HUES6 (cell line): Measurements from ENCODE around the gene KCP.

Experiments used
- H3K27ac ChIP-seq: 2 replicates; pipeline ENCODE4 v1.7.0; 2013; ENCODE audit warnings: low read depth, mild to moderate bottlenecking, low read length, inconsistent platforms
- H3K27me3 ChIP-seq: 2 replicates; pipeline ENCODE4 v1.6.1; 2013; ENCODE audit warnings: low read length; ENCODE audit not compliant: control insufficient read depth, insufficient read depth
- H3K36me3 ChIP-seq: 2 replicates; pipeline ENCODE4 v1.6.1; 2013; ENCODE audit warnings: low read length; ENCODE audit not compliant: control insufficient read depth, insufficient read depth
- H3K4me1 ChIP-seq: 2 replicates; pipeline ENCODE4 v1.6.1; 2013; ENCODE audit warnings: low read length; ENCODE audit not compliant: control insufficient read depth, insufficient read depth
- H3K4me3 ChIP-seq: 2 replicates; pipeline ENCODE4 v1.5.1; 2013; ENCODE audit warnings: low read depth, low read length
- H3K9ac ChIP-seq: one replicate; pipeline ENCODE4 v1.6.1; 2013; ENCODE audit warnings: mild to moderate bottlenecking, low read length
- H3K9me3 ChIP-seq: 2 replicates; pipeline ENCODE4 v1.6.1; 2013; ENCODE audit warnings: low read depth, low read length; ENCODE audit not compliant: control insufficient read depth, insufficient read depth

KCP gene

DNA sequence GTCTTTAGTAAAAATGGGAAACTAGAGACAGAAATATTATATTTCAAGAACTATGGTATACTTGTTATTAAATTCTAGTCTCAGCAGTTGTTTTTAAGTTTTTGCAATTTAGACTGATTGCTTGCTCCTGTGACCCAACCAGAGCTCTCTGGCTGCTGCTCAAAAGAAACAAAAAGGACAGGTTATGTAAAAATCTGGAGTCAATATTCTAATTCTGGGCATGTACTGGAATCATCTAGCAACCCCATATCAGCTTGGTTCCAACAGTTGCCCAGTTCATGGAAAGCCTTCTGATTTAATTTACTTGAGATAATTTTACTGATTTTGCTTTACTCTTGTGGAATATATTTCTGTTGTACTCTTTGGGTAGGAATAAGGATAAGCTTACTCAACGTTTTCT, 10.3 kb downstream of the KCP start:
- no peak overlapping the region for H3K9ac ChIP-seq
- peaks cover 3% of the 10 kb centered on the region; the same call in 1 of the 2 replicates for H3K4me1 ChIP-seq
- H3K9me3 ChIP-seq, result peaks cover 17% of the 10 kb centered on the region
- no peak overlapping the region for H3K27ac ChIP-seq
- H3K36me3 ChIP-seq, result peaks cover 15% of the 10 kb centered on the region; the same call in 1 of the 2 replicates
- H3K27me3 ChIP-seq, result no peaks in the 10 kb centered on the region
- no peak overlapping the region for H3K4me3 ChIP-seq

DNA sequence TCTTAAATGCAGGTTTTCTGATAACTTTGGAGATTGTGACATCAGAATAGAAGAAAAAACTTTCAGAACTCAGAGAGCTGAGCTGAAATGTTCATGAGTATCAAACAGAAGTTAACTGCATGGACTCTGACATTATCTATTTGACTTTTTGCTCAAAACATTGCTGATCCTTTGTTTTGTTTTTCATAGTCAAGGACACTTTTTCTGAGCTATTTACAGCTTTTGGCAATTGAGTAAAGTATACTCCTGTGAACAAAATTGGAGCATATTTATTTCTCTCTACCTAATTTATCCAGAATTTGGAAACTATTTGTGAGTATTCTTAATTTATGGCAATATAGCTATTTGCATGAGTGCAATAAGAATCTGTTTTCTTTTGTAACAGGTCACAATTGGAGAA, 11.1 kb downstream of the KCP start:
- H3K27ac ChIP-seq, result no peak overlapping the region
- peaks cover 17% of the 10 kb centered on the region for H3K9me3 ChIP-seq

DNA sequence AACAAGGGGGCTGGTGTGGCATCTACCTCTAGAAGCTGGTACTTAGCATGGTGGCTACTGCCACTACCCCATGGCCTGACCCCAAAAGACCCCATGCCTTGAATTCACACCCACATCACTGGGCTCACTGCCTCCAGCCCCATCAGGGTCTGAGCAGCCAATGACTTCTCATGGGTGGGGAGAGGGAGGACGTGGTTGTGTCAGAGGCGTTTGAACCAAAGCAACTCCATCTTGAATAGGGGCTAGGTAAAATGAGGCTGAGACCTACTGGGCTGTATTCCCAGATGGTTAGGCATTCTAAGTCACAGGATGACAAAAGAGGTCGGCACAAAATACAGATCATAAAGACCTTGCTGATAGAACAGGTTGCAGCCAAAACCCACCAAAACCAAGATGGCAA, 15.2 kb downstream of the KCP start:
- no peaks in the 10 kb centered on the region; the same call in 1 of the 2 replicates for H3K27me3 ChIP-seq
- no peak overlapping the region for H3K9ac ChIP-seq
- H3K36me3 ChIP-seq, result peaks cover 14% of the 10 kb centered on the region; the same call in 1 of the 2 replicates
- H3K4me1 ChIP-seq, result peaks cover 5% of the 10 kb centered on the region; the same call in 1 of the 2 replicates
- H3K9me3 ChIP-seq, result peaks cover 15% of the 10 kb centered on the region
- H3K27ac ChIP-seq, result no peak overlapping the region
- H3K4me3 ChIP-seq, result no peak overlapping the region

More for the DNA sequence above, 11.1 kb downstream of the KCP start:
- Histone ChIP-seq H3K9ac (no peak overlapping the region), H3K4me1 (peaks cover 3% of the 10 kb centered on the region; the same call in 1 of the 2 replicates), H3K36me3 (peaks cover 15% of the 10 kb centered on the region; the same call in 1 of the 2 replicates), H3K27me3 (no peaks in the 10 kb centered on the region), H3K4me3 (no peak overlapping the region)

DNA sequence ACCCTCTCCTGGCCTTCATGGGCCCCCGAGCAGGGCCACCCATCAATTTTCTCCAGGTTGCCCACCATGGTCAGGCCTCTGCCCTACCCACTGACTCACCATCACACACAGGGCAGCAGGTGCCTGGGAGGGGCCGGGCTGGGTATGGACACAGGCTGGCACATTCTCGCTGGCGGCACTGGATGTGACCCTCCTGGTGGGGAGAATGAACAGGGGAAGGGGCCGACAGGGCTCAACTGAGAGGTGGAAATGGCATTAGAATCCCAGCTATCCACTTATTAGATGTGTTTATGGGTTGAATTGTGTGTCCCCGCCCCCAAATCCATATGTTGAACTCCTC, 16.4 kb downstream of the KCP start:
- Histone ChIP-seq H3K9me3 (peaks cover 4% of the 10 kb centered on the region; the same call in 1 of the 2 replicates), H3K27ac (no peak overlapping the region), H3K4me3 (no peak overlapping the region), H3K36me3 (peaks cover 7% of the 10 kb centered on the region; the same call in 1 of the 2 replicates), H3K4me1 (peaks cover 16% of the 10 kb centered on the region; the same call in 1 of the 2 replicates), H3K9ac (no peak overlapping the region), H3K27me3 (no peaks in the 10 kb centered on the region; the same call in 1 of the 2 replicates)

DNA sequence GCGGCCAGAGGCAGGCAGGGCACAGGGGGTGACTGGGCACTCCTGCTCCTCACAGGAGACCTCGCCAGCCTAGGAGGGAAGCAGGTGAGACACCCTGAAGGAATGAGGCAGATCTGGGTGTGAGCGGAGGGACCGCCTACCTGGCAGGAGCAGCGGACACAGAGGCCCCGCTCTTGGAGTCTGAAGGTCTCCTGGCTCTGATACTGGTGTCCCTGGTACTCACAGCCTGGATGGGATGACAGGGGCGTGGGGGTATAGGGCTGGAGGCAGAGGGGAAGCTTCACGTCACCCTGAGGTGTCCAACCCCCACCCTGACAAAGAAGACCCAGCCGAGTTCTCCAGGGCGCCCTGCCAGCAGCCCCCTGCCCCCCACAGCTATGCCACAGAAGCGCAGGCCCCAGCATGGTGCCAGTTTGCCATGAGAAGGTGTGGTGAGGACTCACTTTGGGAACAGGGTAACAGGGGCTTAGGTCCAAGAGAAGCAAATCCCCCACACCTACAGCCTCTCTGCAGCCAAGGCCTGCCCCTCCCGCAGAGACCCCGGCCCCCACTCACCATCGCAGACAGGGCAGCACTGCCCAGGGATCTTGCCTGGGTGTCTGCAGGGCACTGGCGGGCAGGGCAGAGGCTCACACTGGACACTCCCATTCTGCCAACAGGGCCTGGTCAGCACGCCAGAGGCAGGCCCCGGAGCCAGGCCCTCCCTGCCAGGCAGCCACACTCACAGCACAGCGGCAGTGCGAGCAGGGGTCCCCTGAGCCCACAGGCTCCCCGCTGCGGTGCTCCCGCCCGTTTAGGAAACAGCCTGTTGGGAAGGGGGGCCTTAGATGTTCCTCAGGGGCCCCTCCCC, 17.0 kb downstream of the KCP start:
- peaks cover 21% of the 10 kb centered on the region for H3K4me1 ChIP-seq
- no peak overlapping the region for H3K4me3 ChIP-seq
- no peak overlapping the region for H3K9ac ChIP-seq
- H3K36me3 ChIP-seq, result 0 out of 2 replicates have a peak, but pooled peaks cover 6% of the 10 kb centered on the region
- H3K9me3 ChIP-seq, result 0 out of 2 replicates have a peak, but pooled peaks cover 3% of the 10 kb centered on the region
- no peaks in the 10 kb centered on the region; the same call in 1 of the 2 replicates for H3K27me3 ChIP-seq
- H3K27ac ChIP-seq, result no peak overlapping the region

DNA sequence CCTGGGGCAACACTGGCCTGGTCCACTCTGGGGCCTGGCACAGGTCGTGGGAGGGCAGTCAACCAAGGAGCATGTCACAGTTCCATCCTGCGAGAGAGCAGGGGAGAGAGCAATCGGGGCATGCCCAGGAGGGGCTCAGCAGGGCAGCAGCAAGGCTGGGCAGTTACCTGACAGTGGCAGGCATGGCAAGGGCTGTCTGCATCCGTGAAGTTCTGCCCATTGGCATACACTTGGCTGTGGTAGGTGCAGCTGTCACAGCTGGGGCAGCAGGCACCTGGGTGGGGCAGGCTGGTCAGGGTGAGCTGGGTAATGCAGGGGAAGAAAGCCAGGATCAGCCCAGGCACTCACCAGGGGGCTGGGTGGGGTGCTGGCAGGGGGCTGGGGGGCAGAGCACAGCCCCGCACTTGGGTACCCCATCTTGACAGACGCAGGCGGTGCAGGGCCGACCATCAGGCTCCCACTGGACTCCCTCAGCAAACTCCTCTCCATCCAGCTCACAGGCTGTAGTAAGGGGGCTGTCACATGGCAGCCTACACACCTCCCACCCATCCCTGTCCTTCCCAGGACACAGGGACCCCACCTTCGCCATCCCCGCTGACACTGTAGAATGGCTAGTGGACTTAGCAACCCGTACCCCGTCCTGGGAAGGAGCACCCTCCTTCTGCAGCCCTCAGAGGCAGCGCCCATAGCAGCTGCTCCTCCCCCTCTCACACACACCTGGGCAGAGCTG, 17.8 kb downstream of the KCP start:
- Histone ChIP-seq H3K4me1 (peaks cover 24% of the 10 kb centered on the region), H3K9me3 (no peaks in the 10 kb centered on the region), H3K27ac (no peak overlapping the region), H3K9ac (no peak overlapping the region), H3K4me3 (no peak overlapping the region), H3K27me3 (no peaks in the 10 kb centered on the region; the same call in 1 of the 2 replicates), H3K36me3 (0 out of 2 replicates have a peak, but pooled peaks cover 3% of the 10 kb centered on the region)

DNA sequence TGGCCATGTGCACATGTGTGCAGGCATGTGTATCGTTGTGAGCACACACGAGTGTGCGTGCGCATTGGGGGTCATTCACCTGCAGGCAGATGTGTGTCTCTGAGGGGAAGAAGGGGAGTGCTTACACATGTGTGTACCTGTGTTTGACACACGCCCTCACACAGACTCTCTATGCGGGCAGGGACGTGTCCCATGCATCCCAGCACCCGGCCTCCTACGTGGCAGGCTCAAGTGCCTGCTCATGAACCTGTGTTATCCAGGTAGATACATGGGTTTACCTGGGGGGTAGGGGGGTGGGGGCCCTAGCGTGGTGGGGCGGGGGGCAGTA, 18.6 kb downstream of the KCP start:
- H3K27me3 ChIP-seq, result no peaks in the 10 kb centered on the region; the same call in 1 of the 2 replicates
- H3K4me1 ChIP-seq, result peaks cover 25% of the 10 kb centered on the region
- H3K9ac ChIP-seq, result no peak overlapping the region
- 0 out of 2 replicates have a peak, but pooled peaks cover 3% of the 10 kb centered on the region for H3K36me3 ChIP-seq
- H3K9me3 ChIP-seq, result no peaks in the 10 kb centered on the region
- H3K27ac ChIP-seq, result no peak overlapping the region
- peak overlapping the region; percentile 67; the same call in 1 of the 2 replicates for H3K4me3 ChIP-seq

DNA sequence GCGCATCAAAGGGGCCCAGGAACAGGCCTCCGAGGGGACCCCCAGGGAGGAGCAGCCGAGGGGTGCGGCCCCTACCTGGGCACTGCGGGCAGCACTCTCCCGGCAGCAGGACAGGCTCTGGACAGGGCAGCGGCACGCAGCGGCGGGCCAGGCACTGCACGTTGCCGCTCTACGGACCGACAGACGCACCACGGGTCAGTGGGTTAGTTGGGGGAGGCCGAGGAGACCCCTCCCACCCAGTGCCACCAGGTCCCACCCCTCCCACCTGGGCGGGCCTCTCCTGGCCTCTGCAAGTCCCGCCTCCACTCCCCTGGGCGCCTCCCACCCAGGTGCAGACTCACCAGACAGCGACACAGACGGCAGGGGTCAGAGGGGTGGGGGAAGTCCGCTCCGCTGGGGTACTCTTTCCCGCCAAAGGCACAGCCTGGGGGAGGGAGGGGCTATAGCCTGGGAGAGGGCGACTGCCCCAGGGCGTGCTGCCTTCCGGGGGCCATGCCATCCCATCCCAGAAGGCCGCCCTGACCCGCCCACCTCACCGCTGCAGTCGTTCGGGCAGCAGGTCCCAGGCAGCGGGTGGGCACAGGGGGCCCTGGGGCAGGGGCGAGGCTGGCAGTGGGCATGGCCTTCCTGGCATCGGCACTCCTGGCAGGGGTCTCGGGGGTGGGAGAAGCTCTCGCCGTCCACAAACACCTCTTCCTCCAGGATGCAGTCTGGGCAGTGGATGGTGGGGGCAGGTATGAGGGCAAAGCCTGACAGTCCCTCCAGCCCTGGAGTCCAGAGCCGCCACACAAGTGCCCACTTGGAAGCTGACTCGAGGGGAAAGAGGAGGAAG, 19.2 kb downstream of the KCP start:
- Histone ChIP-seq H3K36me3 (0 out of 2 replicates have a peak, but pooled peaks cover 3% of the 10 kb centered on the region), H3K27me3 (no peaks in the 10 kb centered on the region; the same call in 1 of the 2 replicates), H3K4me1 (peaks cover 26% of the 10 kb centered on the region), H3K9ac (no peak overlapping the region), H3K4me3 (peak overlapping the region; percentile 67), H3K27ac (no peak overlapping the region), H3K9me3 (no peaks in the 10 kb centered on the region)

DNA sequence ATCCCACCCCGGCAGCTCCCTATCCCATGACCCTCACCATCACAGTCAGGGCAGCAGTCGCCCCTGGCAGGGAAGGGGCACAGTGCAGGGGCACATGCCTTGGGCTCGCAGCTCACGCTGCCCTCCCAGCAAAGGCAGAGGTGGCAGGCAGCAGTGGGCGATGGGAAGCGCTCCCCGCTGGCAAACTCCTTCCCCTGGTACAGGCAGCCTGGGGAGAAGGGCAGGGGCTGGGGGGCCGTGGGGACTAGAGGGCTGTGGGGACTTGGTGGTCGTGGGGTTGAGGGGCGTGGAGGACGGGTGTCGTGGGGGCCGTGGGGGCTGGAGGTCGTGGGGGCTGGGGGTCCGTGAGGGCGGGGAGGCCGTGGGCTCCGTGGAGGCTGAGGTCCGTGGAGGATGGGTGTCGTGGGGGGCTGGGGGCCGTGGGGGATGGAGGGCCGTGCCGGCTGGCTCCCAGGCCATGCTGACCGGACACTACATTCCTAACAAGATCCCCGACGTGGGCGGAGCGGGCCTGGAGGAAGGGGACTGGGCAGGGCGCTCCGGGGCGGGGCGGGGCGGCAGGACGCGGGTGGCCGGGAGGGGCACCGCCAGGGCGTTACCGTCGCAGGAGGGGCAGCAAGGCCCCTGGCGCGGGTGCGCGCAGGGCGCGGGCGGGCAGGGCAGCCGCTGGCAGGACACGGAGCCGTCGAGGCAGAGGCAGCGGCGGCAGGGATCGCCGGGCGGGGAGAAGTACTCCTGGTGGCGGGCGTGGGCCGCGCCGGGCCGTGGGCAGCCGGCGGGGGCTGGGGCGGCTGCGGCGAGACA, 20.0 kb downstream of the KCP start:
- Histone ChIP-seq H3K9me3 (no peaks in the 10 kb centered on the region), H3K4me1 (peaks cover 26% of the 10 kb centered on the region), H3K27me3 (no peaks in the 10 kb centered on the region; the same call in 1 of the 2 replicates), H3K4me3 (peak overlapping the region; percentile 67), H3K27ac (no peak overlapping the region), H3K9ac (no peak overlapping the region), H3K36me3 (0 out of 2 replicates have a peak, but pooled peaks cover 3% of the 10 kb centered on the region)

DNA sequence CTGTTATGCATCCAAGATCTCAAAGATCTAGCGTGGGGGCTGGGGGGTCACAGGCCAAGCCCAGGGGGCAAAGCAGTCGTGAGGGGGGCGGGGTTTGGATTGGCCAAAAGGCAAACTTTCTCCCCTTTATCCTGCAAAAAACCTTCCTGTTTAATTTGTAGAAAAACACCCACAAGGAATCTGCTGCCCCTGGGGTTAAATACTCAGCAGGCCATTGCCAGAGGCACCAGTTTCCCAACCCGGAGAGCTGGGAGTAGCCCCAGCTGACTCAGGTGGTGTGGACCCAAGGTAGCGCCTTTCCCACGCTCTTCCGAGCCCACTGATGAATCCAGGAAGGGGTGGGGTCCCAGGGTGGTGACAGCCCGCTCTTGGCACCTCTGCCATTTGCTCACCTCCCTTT, 21.4 kb downstream of the KCP start:
- Histone ChIP-seq H3K27ac (no peak overlapping the region), H3K9me3 (no peaks in the 10 kb centered on the region), H3K27me3 (no peaks in the 10 kb centered on the region; the same call in 1 of the 2 replicates), H3K4me1 (peaks cover 28% of the 10 kb centered on the region), H3K36me3 (0 out of 2 replicates have a peak, but pooled peaks cover 3% of the 10 kb centered on the region), H3K4me3 (no peak overlapping the region), H3K9ac (no peak overlapping the region)
